Chondrocyte (in vitro differentiated cells): ENCODE results near the gene CRHR1. TPM values are rescaled to one million over a fixed set of nuclear protein-coding genes. Genes with fewer than 3 reads are reported as not detected.

Experiments
- DNase-seq: peaks from one replicate; pipeline ENCODE4 v3.0.0; 2021; ENCODE audit warnings: mixed read lengths, low spot score
- H3K27ac Mint-ChIP-seq: one replicate; pipeline ENCODE4 v1.8.0; 2021; ENCODE audit warnings: mild to moderate bottlenecking, moderate library complexity, mixed read lengths; ENCODE audit not compliant: unreplicated experiment
- H3K27me3 Mint-ChIP-seq: 2 replicates; pipeline ENCODE4 v1.8.0; 2021; ENCODE audit warnings: low read depth, mixed read lengths
- H3K36me3 Mint-ChIP-seq: 2 replicates; pipeline ENCODE4 v1.8.0; 2021; ENCODE audit warnings: low read depth, mixed read lengths
- H3K4me1 Mint-ChIP-seq: 2 replicates; pipeline ENCODE4 v1.8.0; 2021; ENCODE audit warnings: low read depth, mild to moderate bottlenecking, mixed read lengths
- H3K4me3 Mint-ChIP-seq: one replicate; pipeline ENCODE4 v1.8.0; 2021; ENCODE audit warnings: mild to moderate bottlenecking, moderate library complexity, mixed read lengths; ENCODE audit not compliant: unreplicated experiment
- H3K9me3 Mint-ChIP-seq: 2 replicates; pipeline ENCODE4 v1.8.0; 2021; ENCODE audit warnings: low read depth, mixed read lengths
- total RNA-seq: library from RNA; stranded (reverse); gene quantifications from 3 replicates; pipeline ENCODE4 v1.2.1, GENCODE V29; 2021
- TF ChIP-seq, protein P1 (sequence below): fragments of 200-600 bp; sonication (generic); IDR thresholded peaks from 2 replicates; pipeline ENCODE4 v1.5.0; 2021; ENCODE audit warnings: antibody characterized with exemption, mild to moderate bottlenecking, moderate library complexity

Gene CRHR1
- total RNA-seq, 1 donor from 2014 or later: not detected

DNA sequence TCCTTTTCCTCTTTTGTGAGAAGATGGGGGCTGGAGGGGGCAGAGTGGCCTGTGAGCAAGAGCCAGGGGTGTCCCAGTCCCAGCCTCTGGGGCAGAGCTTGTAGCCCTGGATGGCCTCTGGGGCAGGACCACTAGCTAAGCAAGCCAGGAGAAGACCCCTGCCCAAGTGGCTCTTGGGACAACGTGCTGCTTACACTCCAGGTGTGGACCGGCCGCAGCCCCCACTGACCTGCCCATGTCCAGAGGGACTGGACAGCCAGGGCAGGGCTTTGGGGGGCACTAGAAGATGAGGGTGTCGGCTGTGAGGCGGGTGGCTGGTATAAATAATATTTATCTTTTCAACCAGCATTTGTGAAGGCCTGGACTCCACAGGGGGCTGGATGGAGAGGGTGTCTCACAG is 51.4 kb downstream of the CRHR1 start:
- no peaks in the 10 kb centered on the region for H3K36me3 Mint-ChIP-seq
- no peak overlapping the region for H3K4me3 Mint-ChIP-seq
- DNase-seq: no peak
- TF ChIP-seq, protein P1, sequence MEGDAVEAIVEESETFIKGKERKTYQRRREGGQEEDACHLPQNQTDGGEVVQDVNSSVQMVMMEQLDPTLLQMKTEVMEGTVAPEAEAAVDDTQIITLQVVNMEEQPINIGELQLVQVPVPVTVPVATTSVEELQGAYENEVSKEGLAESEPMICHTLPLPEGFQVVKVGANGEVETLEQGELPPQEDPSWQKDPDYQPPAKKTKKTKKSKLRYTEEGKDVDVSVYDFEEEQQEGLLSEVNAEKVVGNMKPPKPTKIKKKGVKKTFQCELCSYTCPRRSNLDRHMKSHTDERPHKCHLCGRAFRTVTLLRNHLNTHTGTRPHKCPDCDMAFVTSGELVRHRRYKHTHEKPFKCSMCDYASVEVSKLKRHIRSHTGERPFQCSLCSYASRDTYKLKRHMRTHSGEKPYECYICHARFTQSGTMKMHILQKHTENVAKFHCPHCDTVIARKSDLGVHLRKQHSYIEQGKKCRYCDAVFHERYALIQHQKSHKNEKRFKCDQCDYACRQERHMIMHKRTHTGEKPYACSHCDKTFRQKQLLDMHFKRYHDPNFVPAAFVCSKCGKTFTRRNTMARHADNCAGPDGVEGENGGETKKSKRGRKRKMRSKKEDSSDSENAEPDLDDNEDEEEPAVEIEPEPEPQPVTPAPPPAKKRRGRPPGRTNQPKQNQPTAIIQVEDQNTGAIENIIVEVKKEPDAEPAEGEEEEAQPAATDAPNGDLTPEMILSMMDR: no peak
- no peak overlapping the region for H3K27ac Mint-ChIP-seq
- H3K27me3 Mint-ChIP-seq: peaks cover 34% of the 10 kb centered on the region
- H3K9me3 Mint-ChIP-seq: no peaks in the 10 kb centered on the region
- no peaks in the 10 kb centered on the region for H3K4me1 Mint-ChIP-seq

DNA sequence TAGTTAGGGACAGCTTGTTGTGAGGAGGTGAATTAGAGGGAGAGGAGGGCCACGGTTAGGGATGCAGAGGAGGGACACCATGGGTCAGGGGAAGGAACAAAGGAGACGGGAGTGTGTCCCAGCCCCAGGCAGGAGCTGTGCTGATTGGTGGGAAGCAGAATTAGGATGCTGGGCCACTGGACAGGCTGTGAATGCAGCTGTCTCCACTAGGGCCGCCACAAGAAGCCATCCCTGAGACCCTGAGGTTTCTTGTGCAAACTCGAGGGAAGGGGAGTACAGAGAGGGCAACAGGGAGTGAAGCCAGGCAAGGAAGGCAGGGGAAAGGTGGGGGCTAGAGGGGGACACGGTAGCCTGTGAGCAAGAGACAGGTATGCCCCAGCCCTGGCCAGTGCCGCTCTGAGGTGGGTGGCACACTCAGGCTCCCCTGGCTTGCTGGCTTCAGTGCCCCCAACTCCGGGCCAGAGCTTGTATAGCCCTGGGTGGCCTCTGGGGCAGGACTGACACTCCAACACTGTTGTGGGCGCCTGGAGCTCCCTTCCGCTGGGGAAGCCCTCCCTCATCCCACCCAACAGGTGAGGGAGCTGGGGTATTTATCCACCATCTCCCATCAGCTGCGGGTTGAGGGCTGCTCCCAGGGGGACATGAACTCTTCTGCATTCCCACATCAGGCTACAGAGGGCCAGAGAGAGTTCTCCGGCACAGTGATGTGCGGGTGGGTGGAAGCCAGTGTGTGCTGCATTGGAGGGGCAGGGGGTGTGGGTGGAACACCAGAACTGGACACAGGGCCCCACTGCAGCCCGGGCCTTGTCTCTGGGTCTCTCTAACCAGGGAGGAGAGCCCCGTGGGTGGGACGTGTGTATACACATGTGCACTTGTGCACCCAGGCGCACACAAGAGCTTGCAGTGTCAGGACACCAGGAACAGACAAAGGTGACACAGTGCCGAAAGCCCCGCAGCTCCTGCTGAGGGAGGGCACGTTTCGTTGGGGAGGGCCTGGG is 52.2 kb downstream of the CRHR1 start:
- DNase-seq: no peak
- TF ChIP-seq, protein P1: no peak
- Mint-ChIP-seq H3K4me1 (no peaks in the 10 kb centered on the region), H3K36me3 (no peaks in the 10 kb centered on the region), H3K27ac (no peak overlapping the region), H3K9me3 (no peaks in the 10 kb centered on the region), H3K27me3 (peaks cover 33% of the 10 kb centered on the region), H3K4me3 (no peak overlapping the region)

DNA sequence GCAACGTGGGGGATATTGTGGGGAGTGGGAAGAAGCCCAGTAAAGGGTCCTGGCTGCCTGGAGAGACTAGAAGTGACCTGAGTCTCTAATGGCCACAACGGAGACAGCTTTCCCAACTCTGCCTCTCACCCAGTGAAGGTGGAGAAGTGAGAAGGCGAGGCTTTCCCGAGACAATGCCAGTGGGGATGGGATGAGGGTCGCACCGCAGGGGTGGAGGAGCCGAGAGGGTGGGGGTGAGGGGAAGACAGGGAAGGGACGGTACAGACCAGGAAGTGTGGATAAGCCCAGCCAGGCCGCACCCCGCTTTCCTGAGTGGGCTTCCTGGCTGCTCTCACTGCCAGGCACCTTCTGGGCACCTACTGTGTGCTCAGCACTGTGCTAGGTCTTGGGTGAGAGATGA is 53.1 kb downstream of the CRHR1 start:
- Mint-ChIP-seq H3K4me1 (no peaks in the 10 kb centered on the region), H3K27me3 (peaks cover 31% of the 10 kb centered on the region), H3K27ac (no peak overlapping the region), H3K9me3 (no peaks in the 10 kb centered on the region), H3K4me3 (no peak overlapping the region), H3K36me3 (no peaks in the 10 kb centered on the region)
- no peak for DNase-seq
- TF ChIP-seq, protein P1: no peak

DNA sequence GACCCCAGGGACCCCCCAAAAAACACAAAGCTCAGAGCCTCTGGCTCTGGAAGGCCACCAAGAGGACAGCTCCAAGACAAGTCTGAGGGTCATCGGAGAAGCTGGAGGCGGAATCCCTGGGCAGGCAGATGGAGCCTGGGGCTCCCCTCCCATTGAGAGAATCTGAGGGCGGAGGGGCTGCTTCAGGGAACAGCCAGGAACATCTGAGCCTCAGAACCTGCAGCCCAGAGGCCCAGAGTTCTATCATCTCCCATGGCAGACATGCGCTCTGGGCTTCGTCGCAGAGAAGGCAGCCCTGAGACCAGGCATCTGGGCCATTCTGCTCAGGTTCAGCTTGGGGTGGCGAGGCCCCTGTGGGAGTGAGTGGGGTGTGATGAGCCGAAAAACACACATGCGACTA is 53.5 kb downstream of the CRHR1 start:
- Mint-ChIP-seq H3K4me3 (no peak overlapping the region), H3K27me3 (peaks cover 35% of the 10 kb centered on the region), H3K9me3 (no peaks in the 10 kb centered on the region), H3K27ac (no peak overlapping the region), H3K4me1 (no peaks in the 10 kb centered on the region), H3K36me3 (no peaks in the 10 kb centered on the region)
- TF ChIP-seq, protein P1: no peak
- DNase-seq: no peak

DNA sequence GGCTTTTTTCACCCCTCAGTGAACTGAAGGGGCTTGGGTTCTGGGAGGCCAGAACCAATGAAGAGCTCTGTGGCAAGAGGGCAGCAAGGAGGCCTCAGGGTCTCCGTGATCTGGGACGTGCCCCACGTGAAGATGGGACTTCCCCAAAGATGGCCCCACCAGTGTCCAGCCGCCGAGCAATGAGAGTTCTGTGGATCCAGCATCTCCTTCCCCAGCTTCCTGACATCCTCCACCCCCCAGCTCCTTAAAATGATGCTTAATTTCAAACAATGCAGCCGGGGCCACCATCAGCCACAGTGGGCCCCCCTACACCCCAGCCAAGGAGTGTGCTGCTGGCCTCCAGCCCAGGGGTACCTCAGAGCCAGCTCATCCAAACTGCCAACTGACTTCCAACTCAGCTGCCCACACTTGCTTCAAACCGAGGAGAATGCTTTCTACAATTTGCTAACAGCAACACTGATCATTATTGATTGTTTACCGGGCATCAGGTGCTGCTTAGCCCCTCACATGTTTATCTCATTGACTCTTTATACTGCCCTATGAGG is 54.7 kb downstream of the CRHR1 start:
- H3K27me3 Mint-ChIP-seq: peaks cover 42% of the 10 kb centered on the region
- no peak for DNase-seq
- no peaks in the 10 kb centered on the region for H3K36me3 Mint-ChIP-seq

More for the DNA sequence above, 54.7 kb downstream of the CRHR1 start:
- Mint-ChIP-seq H3K9me3 (no peaks in the 10 kb centered on the region), H3K27ac (no peak overlapping the region), H3K4me1 (no peaks in the 10 kb centered on the region), H3K4me3 (no peak overlapping the region)
- TF ChIP-seq, protein P1: no peak
